IgD-negative memory B cell (primary cell): ENCODE results near the gene MBD3. TPM values are rescaled to one million over a fixed set of nuclear protein-coding genes. Genes with fewer than 3 reads are reported as not detected.

Source experiments
- H3K27ac Mint-ChIP-seq, 3 donors: one replicate each; pipeline ENCODE4 v1.8.0; 2020 to 2022; ENCODE audit warnings: mild to moderate bottlenecking in 3 of 3, mixed read lengths in 3 of 3, moderate library complexity in 1 of 3
- H3K27me3 Mint-ChIP-seq: one replicate; pipeline ENCODE4 v1.8.0; 2021; ENCODE audit warnings: mixed read lengths
- H3K36me3 Mint-ChIP-seq: one replicate; pipeline ENCODE4 v1.8.0; 2020; ENCODE audit warnings: mild to moderate bottlenecking, mixed read lengths
- H3K4me1 Mint-ChIP-seq, 3 donors: one replicate each; pipeline ENCODE4 v1.8.0; 2020 to 2022; ENCODE audit warnings: mixed read lengths in 3 of 3, mild to moderate bottlenecking in 1 of 3
- H3K4me3 Mint-ChIP-seq, 4 donors: one replicate each; pipeline ENCODE4 v1.8.0; 2020 to 2022; ENCODE audit warnings: mild to moderate bottlenecking in 4 of 4, mixed read lengths in 4 of 4, moderate library complexity in 3 of 4
- H3K9me3 Mint-ChIP-seq, 3 donors: one replicate each; pipeline ENCODE4 v1.8.0; 2020 to 2021; ENCODE audit warnings: mixed read lengths in 3 of 3, mild to moderate bottlenecking in 1 of 3
- polyA plus RNA-seq: library from polyadenylated mRNA; unstranded; fragments of 300-500 nt; fragmentation: Illumina TruSeq; gene quantifications from one replicate; pipeline ENCODE4 v1.2.3, GENCODE V29; 2021

Gene MBD3
- polyA plus RNA-seq, 1 donor from 2014 or later = 16.4 TPM

- peaks cover 4% of the 10 kb centered on the region for H3K36me3 Mint-ChIP-seq
- no peaks in the 10 kb centered on the region for H3K27me3 Mint-ChIP-seq
- no peaks in the 10 kb centered on the region for H3K9me3 Mint-ChIP-seq
- H3K4me3 Mint-ChIP-seq = no peak overlapping the region
- no peak overlapping the region for H3K27ac Mint-ChIP-seq
- H3K4me1 Mint-ChIP-seq = peaks cover 7 to 28% (median 22%) of the 10 kb centered on the region in 3 donors
Measured at GRCh38 chr19:1612114-1613086, 19.7 kb upstream of the MBD3 start.

- Mint-ChIP-seq H3K27ac (peak overlapping the region in 1 of 3 donors; percentile 52), H3K4me1 (peaks cover 0 to 19% (median 16%) of the 10 kb centered on the region in 3 donors), H3K27me3 (no peaks in the 10 kb centered on the region), H3K36me3 (peaks cover 4% of the 10 kb centered on the region), H3K4me3 (peak overlapping the region in 1 of 4 donors; percentile 7), H3K9me3 (no peaks in the 10 kb centered on the region)
Measured at GRCh38 chr19:1611353-1611752, 18.7 kb upstream of the MBD3 start.

- Mint-ChIP-seq H3K4me3 (no peak overlapping the region), H3K27ac (no peak overlapping the region), H3K27me3 (no peaks in the 10 kb centered on the region), H3K9me3 (no peaks in the 10 kb centered on the region), H3K4me1 (peaks cover 6 to 23% (median 20%) of the 10 kb centered on the region in 3 donors), H3K36me3 (peaks cover 2% of the 10 kb centered on the region)
Measured at GRCh38 chr19:1610579-1610978, 17.9 kb upstream of the MBD3 start.

- peak overlapping the region in 2 of 3 donors; percentile 76 to 90 for H3K27ac Mint-ChIP-seq
- peaks cover 2% of the 10 kb centered on the region for H3K36me3 Mint-ChIP-seq
- H3K4me3 Mint-ChIP-seq = no peak overlapping the region
- no peaks in the 10 kb centered on the region for H3K9me3 Mint-ChIP-seq
- no peaks in the 10 kb centered on the region for H3K27me3 Mint-ChIP-seq
- peaks cover 9 to 24% (median 22%) of the 10 kb centered on the region in 3 donors for H3K4me1 Mint-ChIP-seq
Measured at GRCh38 chr19:1609680-1610474, 17.2 kb upstream of the MBD3 start.

GRCh38 chr19:1609103-1609396 lies 16.4 kb upstream of the MBD3 start:
- peak overlapping the region in 2 of 3 donors; percentile 76 to 90 for H3K27ac Mint-ChIP-seq
- H3K27me3 Mint-ChIP-seq = no peaks in the 10 kb centered on the region
- peaks cover 9 to 26% (median 25%) of the 10 kb centered on the region in 3 donors for H3K4me1 Mint-ChIP-seq
- peaks cover 2% of the 10 kb centered on the region for H3K36me3 Mint-ChIP-seq
- H3K9me3 Mint-ChIP-seq = no peaks in the 10 kb centered on the region
- H3K4me3 Mint-ChIP-seq = peak overlapping the region in 2 of 4 donors; percentile 60 to 99

GRCh38 chr19:1608359-1609102 lies 15.9 kb upstream of the MBD3 start:
- peak overlapping the region in 1 of 3 donors; percentile 90 for H3K27ac Mint-ChIP-seq
- H3K4me1 Mint-ChIP-seq = peaks cover 9 to 30% (median 26%) of the 10 kb centered on the region in 3 donors
- H3K9me3 Mint-ChIP-seq = no peaks in the 10 kb centered on the region
- H3K4me3 Mint-ChIP-seq = peak overlapping the region in 3 of 4 donors; percentile 9 to 99 (median 78)
- peaks cover 2% of the 10 kb centered on the region for H3K36me3 Mint-ChIP-seq
- H3K27me3 Mint-ChIP-seq = no peaks in the 10 kb centered on the region

GRCh38 chr19:1606138-1606651 lies 13.5 kb upstream of the MBD3 start:
- Mint-ChIP-seq H3K4me3 (peak overlapping the region; percentile 96 to 100 (median 99)), H3K27me3 (no peaks in the 10 kb centered on the region), H3K4me1 (peaks cover 13 to 30% (median 28%) of the 10 kb centered on the region in 3 donors), H3K27ac (peak overlapping the region; percentile 96 to 99 (median 99)), H3K36me3 (peaks cover under 1% of the 10 kb centered on the region), H3K9me3 (no peaks in the 10 kb centered on the region)

GRCh38 chr19:1605236-1606137 lies 12.8 kb upstream of the MBD3 start, which contains the start of gene UQCR11:
Gene UQCR11, minus strand, starts transcription at chr19:1605462. Its CDS starts 53 bp downstream, at chr19:1605409.
- Mint-ChIP-seq H3K9me3 (no peaks in the 10 kb centered on the region), H3K27me3 (no peaks in the 10 kb centered on the region), H3K4me1 (peaks cover 13 to 30% (median 27%) of the 10 kb centered on the region in 3 donors)

GRCh38 chr19:1602091-1602707 lies 9.5 kb upstream of the MBD3 start:
- Mint-ChIP-seq H3K27ac (peak overlapping the region in 1 of 3 donors; percentile 83), H3K36me3 (peaks cover 3% of the 10 kb centered on the region), H3K4me3 (peak overlapping the region in 2 of 4 donors; percentile 77 to 88), H3K9me3 (no peaks in the 10 kb centered on the region), H3K27me3 (no peaks in the 10 kb centered on the region), H3K4me1 (peaks cover 13 to 21% (median 14%) of the 10 kb centered on the region in 3 donors)

More at GRCh38 chr19:1605236-1606137, 12.8 kb upstream of the MBD3 start, which contains the start of gene UQCR11:
- H3K27ac Mint-ChIP-seq = peak within 1 kb of the TSS; percentile 96 to 99 (median 99)
- H3K36me3 Mint-ChIP-seq = no peaks in the 10 kb centered on the region
- H3K4me3 Mint-ChIP-seq = peak within 1 kb of the TSS; percentile 96 to 100 (median 99)

GRCh38 chr19:1601613-1602064 lies 9.0 kb upstream of the MBD3 start:
- H3K27me3 Mint-ChIP-seq = no peaks in the 10 kb centered on the region
- peak overlapping the region in 2 of 4 donors; percentile 41 to 77 for H3K4me3 Mint-ChIP-seq
- no peaks in the 10 kb centered on the region for H3K9me3 Mint-ChIP-seq
- H3K36me3 Mint-ChIP-seq = peaks cover 3% of the 10 kb centered on the region
- H3K4me1 Mint-ChIP-seq = peaks cover 13 to 20% (median 18%) of the 10 kb centered on the region in 3 donors
- peak overlapping the region in 1 of 3 donors; percentile 83 for H3K27ac Mint-ChIP-seq

GRCh38 chr19:1599460-1599846 lies 6.8 kb upstream of the MBD3 start:
- H3K9me3 Mint-ChIP-seq = no peaks in the 10 kb centered on the region
- H3K27ac Mint-ChIP-seq = no peak overlapping the region
- H3K27me3 Mint-ChIP-seq = no peaks in the 10 kb centered on the region
- H3K4me1 Mint-ChIP-seq = peaks cover 4 to 14% (median 13%) of the 10 kb centered on the region in 3 donors
- peaks cover 3% of the 10 kb centered on the region for H3K36me3 Mint-ChIP-seq
- H3K4me3 Mint-ChIP-seq = no peak overlapping the region

- H3K27ac Mint-ChIP-seq = peak overlapping the region in 1 of 3 donors; percentile 28
- H3K27me3 Mint-ChIP-seq = no peaks in the 10 kb centered on the region
- H3K9me3 Mint-ChIP-seq = no peaks in the 10 kb centered on the region
- H3K4me3 Mint-ChIP-seq = no peak overlapping the region
- peaks cover 3% of the 10 kb centered on the region for H3K36me3 Mint-ChIP-seq
- peaks cover 4 to 13% (median 10%) of the 10 kb centered on the region in 3 donors for H3K4me1 Mint-ChIP-seq
Measured at GRCh38 chr19:1598777-1599459, 6.3 kb upstream of the MBD3 start.
